ENCODE results near the gene KIF1C. TPM values are rescaled to one million over a fixed set of nuclear protein-coding genes. Genes with fewer than 3 reads are reported as not detected.

Gene KIF1C
- total RNA-seq, 1 experiment from 2014 or later: 24.2 TPM

GRCh38 chr17:4978726-4979125 is 19.0 kb upstream of the KIF1C start:
- Histone ChIP-seq H3K4me1 (no peaks in the 10 kb centered on the region), H3K27me3 (no peaks in the 10 kb centered on the region), H3K27ac (no peak overlapping the region), H3K36me3 (no peaks in the 10 kb centered on the region), H3K9me3 (replicated peaks) (no peaks in the 10 kb centered on the region), H3K4me3 (no peak overlapping the region)
- no peak for DNase-seq

- Histone ChIP-seq H3K27me3 (no peaks in the 10 kb centered on the region), H3K36me3 (no peaks in the 10 kb centered on the region), H3K9me3 (replicated peaks) (no peaks in the 10 kb centered on the region), H3K4me1 (no peaks in the 10 kb centered on the region), H3K27ac (no peak overlapping the region), H3K4me3 (no peak overlapping the region)
- DNase-seq: peak; percentile 34 to 72
These were observed 17.0 kb upstream of the KIF1C start for GRCh38 chr17:4980644-4981216.

- H3K36me3 ChIP-seq: no peaks in the 10 kb centered on the region
These were observed 15.4 kb upstream of the KIF1C start for GRCh38 chr17:4982305-4982704.

GRCh38 chr17:4986403-4986802 is 11.3 kb upstream of the KIF1C start:
- Histone ChIP-seq H3K27ac (no peak overlapping the region), H3K9me3 (replicated peaks) (no peaks in the 10 kb centered on the region), H3K27me3 (no peaks in the 10 kb centered on the region), H3K4me1 (no peaks in the 10 kb centered on the region; the same call in 1 of the 2 replicates), H3K36me3 (no peaks in the 10 kb centered on the region), H3K4me3 (peak overlapping the region; percentile 84)
- no peak for DNase-seq

More at GRCh38 chr17:4982305-4982704, 15.4 kb upstream of the KIF1C start:
- H3K4me3 ChIP-seq: no peak overlapping the region
- no peak overlapping the region for H3K27ac ChIP-seq
- no peak for DNase-seq
- H3K4me1 ChIP-seq: no peaks in the 10 kb centered on the region
- no peaks in the 10 kb centered on the region for H3K27me3 ChIP-seq
- H3K9me3 ChIP-seq (replicated peaks): no peaks in the 10 kb centered on the region

- peak; percentile 81 to 85 for DNase-seq
- no peaks in the 10 kb centered on the region for H3K27me3 ChIP-seq
- peak within 1 kb of the TSS; percentile 84 for H3K4me3 ChIP-seq
- H3K36me3 ChIP-seq: no peaks in the 10 kb centered on the region
- no peaks in the 10 kb centered on the region for H3K9me3 ChIP-seq (replicated peaks)
- H3K4me1 ChIP-seq: no peaks in the 10 kb centered on the region; the same call in 1 of the 2 replicates
- H3K27ac ChIP-seq: peak within 1 kb of the TSS; percentile 21
These were observed 10.6 kb upstream of the KIF1C start, which contains the start of gene CAMTA2 for GRCh38 chr17:4986951-4987766. Gene CAMTA2, minus strand, starts transcription at chr17:4987675. Its CDS starts 1,453 bp downstream, at chr17:4986222.

DNA sequence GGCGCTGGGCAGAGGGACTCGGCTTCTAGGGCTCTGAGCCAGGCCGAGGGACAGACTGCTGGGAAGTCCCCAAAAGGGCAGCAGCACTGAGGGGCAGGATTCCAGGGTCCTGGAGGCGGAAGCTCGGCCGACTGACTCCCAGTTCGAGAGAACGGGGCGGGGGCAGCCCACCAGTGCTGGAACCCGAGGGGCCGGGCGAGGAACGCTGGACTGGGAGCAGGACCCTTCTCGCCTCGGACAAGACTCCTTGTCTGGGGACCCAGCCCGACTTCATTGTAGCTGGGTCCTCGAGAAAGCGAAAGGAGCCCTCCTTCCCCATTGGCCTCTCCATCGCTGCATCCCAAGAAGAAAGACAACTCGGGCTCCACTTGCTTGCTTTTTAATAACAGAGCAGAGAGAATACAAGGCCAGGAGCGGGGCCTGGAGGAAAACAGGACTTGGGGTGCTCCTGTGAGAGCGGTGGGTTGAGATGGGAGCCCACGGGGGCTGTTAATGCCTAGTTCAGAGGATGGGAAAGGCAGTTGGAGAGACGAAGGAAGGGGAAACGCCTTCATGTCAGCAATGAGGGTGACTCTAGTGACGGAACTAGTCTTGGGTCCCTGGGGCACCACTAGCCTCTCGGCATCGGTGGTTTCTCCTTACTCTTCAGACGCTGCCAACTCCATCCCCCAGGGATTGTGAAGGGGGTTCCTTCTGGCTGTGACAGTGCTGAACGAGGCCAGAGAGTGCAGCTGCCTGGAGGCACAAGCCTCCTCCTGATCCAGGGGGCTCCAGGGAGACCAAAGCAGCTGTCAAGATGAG is 9.8 kb upstream of the KIF1C start:
- DNase-seq: peak; percentile 21 to 40
- peak overlapping the region; percentile 84 for H3K4me3 ChIP-seq
- no peaks in the 10 kb centered on the region for H3K9me3 ChIP-seq (replicated peaks)
- H3K27ac ChIP-seq: peak overlapping the region; percentile 21
- H3K27me3 ChIP-seq: no peaks in the 10 kb centered on the region
- no peaks in the 10 kb centered on the region; the same call in 1 of the 2 replicates for H3K4me1 ChIP-seq
- H3K36me3 ChIP-seq: no peaks in the 10 kb centered on the region

GRCh38 chr17:4994081-4994595 is 3.6 kb upstream of the KIF1C start:
- Histone ChIP-seq H3K4me1 (no peaks in the 10 kb centered on the region), H3K4me3 (no peak overlapping the region), H3K27ac (no peak overlapping the region), H3K9me3 (replicated peaks) (no peaks in the 10 kb centered on the region), H3K27me3 (no peaks in the 10 kb centered on the region), H3K36me3 (no peaks in the 10 kb centered on the region)
- no peak for DNase-seq

DNA sequence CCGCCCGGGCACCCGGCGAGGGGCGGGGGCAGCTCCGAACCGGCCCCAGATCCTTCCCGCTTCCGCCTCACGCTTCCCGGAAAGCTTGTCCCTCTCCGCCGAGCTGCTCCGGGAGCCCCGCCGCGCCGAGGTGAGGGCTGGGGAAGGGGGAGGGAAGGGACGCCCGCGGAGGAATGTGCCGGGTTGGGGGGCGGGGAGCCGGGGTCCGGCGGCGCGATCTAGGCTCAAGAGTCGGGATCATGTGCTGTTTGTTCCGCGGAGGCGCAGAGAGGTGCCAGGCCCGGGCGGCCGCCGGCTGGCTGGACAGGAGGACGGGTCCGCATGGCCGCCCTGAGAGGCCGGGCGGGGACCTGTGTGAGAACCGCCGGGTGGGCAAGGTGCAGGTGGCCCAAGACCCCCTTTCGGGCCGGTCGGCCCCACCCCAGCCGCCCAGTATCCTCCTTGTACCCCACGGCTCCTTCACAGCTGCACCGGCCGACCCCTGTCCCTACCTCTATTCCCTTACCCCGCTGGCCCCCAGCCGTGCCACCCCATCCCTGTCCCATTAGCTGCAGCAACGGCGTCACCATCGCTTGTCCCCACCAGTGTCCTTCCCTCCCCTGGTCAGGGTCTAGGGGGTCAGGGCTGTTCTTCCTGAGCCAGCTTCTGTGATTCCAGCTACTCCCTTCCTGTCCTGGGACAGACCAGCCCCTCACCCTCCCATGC is 429 bp downstream of the KIF1C start:
- Histone ChIP-seq H3K36me3 (no peaks in the 10 kb centered on the region), H3K27me3 (no peaks in the 10 kb centered on the region), H3K4me1 (no peaks in the 10 kb centered on the region), H3K4me3 (peak overlapping the region; percentile 72), H3K9me3 (replicated peaks) (no peaks in the 10 kb centered on the region), H3K27ac (peak overlapping the region; percentile 69; the same call in 1 of the 2 replicates)
- DNase-seq: peak in 1 of 2 experiments; percentile 28

DNA sequence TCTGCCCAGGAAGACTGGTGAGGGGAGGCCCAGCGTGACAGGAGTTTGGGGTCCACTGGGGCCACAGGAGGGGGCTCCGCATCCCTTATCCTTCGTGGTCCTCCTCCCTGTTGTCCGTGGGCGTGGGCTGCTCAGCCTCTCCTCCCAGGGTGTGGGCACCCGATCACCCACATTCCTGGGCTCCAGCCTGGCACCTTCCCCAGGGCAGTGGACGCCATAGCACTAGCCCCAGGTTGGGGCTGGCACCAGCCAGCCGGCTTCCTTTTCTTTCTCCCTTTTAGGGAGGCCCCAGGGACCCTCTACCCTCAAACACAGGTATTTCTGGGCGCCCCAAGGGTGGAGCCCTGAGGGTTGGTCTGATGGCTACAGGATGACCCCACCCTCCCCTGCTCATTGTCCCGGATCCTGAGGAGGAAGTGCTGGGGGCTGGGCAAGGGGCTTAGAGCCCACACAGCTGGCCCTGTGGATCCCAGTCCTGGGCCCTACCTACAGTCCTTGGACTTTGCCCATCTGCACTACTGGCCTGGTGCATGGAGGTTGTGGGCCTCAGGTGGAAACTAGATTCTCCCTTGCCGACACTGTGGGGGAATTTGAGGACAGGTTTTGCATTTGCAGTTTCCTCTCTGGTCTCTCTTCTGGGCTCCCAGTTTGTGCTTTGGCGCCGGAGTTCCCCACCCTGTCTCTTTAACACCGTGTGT is 1.1 kb downstream of the KIF1C start:
- 0 out of 2 replicates have a peak, but pooled peaks cover 4% of the 10 kb centered on the region for H3K36me3 ChIP-seq
- no peak overlapping the region for H3K27ac ChIP-seq
- no peaks in the 10 kb centered on the region for H3K27me3 ChIP-seq
- H3K4me1 ChIP-seq: no peaks in the 10 kb centered on the region
- H3K9me3 ChIP-seq (replicated peaks): no peaks in the 10 kb centered on the region
- peak overlapping the region; percentile 72 for H3K4me3 ChIP-seq
- DNase-seq: no peak

GRCh38 chr17:4999430-5000093 is 1.8 kb downstream of the KIF1C start:
- DNase-seq: no peak
- Histone ChIP-seq H3K4me1 (no peaks in the 10 kb centered on the region), H3K36me3 (0 out of 2 replicates have a peak, but pooled peaks cover 4% of the 10 kb centered on the region), H3K9me3 (replicated peaks) (no peaks in the 10 kb centered on the region), H3K27ac (no peak overlapping the region), H3K4me3 (no peak overlapping the region), H3K27me3 (no peaks in the 10 kb centered on the region)

- no peak for DNase-seq
- no peak overlapping the region for H3K4me3 ChIP-seq
These were observed 2.5 kb downstream of the KIF1C start for GRCh38 chr17:5000237-5000639.

DNA sequence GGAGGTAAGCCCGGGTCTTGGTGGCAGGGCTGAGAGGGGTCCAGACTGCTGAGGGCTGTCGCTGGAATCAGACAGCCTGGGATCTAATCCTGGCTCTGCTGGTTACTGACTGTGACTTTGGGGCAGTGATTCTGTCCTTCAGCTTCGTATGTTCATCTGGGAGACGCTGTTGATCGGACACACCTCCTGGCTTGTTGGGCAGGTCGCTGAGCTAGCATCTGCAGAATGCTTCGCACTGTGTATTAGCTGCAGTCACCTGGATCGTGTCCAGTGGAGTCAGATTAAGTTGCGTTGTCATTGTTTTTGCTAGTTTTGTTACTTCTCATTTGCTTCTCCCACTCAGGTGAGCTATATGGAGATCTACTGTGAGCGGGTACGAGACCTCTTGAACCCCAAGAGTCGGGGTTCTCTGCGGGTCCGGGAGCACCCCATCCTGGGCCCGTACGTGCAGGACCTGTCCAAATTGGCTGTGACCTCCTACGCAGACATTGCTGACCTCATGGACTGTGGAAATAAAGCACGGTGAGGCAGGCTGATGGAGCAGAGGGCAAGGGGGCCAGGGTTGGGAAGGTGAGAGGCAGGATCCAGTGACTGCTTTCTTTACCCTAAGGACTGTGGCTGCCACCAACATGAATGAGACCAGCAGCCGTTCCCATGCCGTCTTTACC is 4.5 kb downstream of the KIF1C start:
- no peak for DNase-seq
- H3K36me3 ChIP-seq: peaks cover 11% of the 10 kb centered on the region
- H3K9me3 ChIP-seq (replicated peaks): no peaks in the 10 kb centered on the region

More at GRCh38 chr17:5000237-5000639, 2.5 kb downstream of the KIF1C start:
- Histone ChIP-seq H3K4me1 (no peaks in the 10 kb centered on the region), H3K27me3 (no peaks in the 10 kb centered on the region), H3K27ac (no peak overlapping the region), H3K9me3 (replicated peaks) (no peaks in the 10 kb centered on the region), H3K36me3 (peaks cover 9% of the 10 kb centered on the region; the same call in 1 of the 2 replicates)

More for the DNA sequence above, 4.5 kb downstream of the KIF1C start:
- Histone ChIP-seq H3K27me3 (no peaks in the 10 kb centered on the region), H3K4me3 (no peak overlapping the region), H3K27ac (no peak overlapping the region), H3K4me1 (no peaks in the 10 kb centered on the region)
